NCI-H82 treated with DMSO at 0.1 percent for 48 hours (cell line): Measurements from ENCODE around the gene KPNB1.

Source experiments
- DNase-seq: peaks from one replicate; lab custom pipeline; 2025; ENCODE audit not compliant: unreplicated experiment; lab: John Stamatoyannopoulos, UW

The KPNB1 gene

DNA sequence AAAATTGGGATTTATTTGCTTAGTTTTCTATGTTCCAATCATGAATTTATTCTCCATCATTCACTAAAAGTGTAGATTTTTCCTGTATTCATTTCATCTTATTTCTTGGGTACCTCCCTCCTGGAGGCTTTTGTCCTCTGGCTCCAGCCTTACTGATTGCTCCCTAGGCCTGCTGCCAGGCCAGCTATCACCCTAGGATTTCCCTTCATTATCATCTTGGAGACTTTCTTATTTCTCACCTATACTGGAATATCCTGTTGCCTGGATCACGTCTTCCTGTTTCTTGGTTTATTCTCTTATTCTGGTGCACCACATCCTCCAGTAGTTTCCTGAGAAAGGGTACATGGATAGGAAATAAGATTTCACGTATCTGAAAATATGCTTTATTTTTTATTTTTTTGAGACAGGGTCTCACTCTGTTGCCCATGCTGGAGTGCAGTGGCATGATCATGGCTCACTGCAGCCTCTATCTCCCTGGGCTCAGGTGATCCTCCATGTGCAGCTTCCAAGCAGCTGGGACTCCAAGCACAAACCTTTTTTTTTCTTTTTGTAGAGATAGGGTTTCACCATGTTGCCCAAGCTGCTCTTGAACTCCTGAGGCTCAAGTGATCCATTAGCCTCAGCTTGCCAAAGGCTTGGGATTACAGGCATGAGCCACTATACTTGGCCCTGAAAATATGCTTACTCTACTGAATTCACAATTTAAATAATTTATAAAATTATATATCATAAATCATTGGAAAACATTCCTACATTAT, 13.3 kb upstream of the KPNB1 start:
- DNase-seq = no peak

DNA sequence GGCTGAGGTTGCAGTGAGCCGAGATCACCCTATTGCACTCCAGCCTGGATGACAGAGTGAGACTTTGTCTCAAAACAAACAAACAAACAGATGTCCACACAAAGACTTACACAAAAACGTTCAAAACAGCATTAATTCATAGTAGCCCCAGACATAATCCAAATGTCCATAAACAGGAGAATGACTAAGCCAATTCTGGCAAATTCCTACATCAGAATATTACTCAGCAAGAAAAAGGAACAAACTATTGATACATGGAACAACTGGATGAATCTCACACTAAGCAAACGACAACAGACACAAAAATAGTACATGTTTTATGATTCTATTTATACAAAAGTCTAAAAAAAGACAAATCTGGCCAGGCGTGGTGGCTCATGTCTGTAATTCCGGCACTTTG, 10.8 kb upstream of the KPNB1 start:
- DNase-seq = no peak

DNA sequence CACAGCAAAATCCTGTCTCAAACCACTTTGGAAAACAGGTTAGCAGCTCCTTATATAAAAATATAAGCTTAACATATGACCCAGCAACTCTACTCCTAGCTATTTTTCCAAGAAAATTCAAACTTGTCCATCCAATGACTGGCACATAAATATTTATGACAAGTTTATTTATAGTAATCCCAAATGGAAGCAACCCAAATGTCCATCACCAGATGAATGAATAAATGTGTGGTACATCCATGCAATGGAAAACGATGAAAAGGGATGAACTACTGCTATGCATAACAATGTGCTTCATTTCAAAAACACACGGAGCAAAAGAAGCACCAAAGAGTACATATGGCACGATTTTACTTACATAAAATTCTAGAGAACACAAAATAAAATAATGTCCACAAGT, 9.6 kb upstream of the KPNB1 start:
- DNase-seq = no peak

DNA sequence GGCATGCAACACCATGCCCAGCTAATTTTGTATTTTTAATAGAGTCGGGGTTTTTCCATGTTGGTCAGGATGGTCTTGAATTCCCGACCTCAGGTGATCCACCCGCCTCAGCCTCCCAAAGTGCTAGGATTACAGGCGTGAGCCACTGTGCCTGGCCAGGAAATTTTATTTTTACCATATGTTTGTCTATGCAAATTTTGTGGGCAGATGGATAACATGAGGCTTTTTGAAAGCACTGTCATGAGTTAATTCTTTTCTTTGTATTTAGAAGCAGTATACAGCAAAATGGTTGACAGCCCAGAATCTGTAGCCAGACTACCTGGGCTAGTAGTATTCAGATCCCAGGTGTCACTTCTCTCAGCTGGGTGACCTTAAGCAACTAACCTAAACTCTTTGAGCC, 8.5 kb upstream of the KPNB1 start:
- DNase-seq = no peak

DNA sequence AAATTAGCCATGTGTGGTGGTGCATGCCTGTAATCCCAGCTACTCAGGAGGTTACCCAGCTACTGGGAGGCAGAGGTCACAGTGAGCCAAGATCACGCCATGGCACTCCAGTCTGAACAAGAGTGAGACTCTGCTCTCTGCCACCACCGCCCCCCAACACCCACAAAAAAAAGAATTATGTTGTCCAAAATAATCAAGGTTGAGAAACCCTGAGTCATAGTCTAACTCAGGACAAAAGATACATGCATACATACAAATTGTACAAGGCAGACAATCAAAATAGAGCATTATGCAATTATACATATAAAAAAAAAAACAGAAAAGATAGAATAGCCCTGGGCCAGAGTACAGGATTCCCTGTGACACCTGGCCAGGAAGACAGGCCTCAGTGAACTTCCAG, 6.6 kb upstream of the KPNB1 start:
- no peak for DNase-seq

DNA sequence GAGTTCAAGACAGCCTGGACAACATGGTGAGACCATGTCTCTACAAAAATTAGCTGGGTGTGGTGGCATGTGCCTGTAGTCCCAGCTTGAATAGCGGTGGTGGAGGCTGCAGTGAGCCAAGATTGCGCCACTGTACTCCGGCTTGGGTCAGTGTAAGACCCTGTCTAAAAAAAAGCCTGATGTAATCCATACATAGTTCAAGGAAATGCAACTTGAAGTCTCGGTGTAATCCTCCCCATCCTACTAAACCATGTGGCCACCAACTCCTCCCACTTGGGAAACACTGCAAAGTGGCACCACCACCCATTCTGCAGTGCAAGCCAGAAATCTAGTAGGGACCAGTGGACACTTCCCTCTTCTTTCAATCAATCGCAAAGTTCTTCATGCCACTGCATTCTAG, 5.4 kb upstream of the KPNB1 start:
- DNase-seq = no peak

DNA sequence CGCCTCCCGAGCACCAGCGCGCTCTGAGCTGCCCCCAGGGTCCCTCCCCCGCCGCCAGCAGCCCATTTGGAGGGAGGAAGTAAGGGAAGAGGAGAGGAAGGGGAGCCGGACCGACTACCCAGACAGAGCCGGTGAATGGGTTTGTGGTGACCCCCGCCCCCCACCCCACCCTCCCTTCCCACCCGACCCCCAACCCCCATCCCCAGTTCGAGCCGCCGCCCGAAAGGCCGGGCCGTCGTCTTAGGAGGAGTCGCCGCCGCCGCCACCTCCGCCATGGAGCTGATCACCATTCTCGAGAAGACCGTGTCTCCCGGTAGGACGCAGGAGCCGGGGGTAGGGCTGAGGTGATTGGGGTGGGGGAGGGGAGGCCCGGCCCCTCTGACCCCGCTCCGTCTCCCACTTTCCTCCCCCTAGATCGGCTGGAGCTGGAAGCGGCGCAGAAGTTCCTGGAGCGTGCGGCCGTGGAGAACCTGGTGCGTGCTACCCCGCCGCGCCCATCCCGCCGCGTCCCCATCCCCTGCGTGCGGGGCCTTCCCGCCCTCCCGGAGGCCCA, 329 bp downstream of the KPNB1 start:
- DNase-seq = no peak

DNA sequence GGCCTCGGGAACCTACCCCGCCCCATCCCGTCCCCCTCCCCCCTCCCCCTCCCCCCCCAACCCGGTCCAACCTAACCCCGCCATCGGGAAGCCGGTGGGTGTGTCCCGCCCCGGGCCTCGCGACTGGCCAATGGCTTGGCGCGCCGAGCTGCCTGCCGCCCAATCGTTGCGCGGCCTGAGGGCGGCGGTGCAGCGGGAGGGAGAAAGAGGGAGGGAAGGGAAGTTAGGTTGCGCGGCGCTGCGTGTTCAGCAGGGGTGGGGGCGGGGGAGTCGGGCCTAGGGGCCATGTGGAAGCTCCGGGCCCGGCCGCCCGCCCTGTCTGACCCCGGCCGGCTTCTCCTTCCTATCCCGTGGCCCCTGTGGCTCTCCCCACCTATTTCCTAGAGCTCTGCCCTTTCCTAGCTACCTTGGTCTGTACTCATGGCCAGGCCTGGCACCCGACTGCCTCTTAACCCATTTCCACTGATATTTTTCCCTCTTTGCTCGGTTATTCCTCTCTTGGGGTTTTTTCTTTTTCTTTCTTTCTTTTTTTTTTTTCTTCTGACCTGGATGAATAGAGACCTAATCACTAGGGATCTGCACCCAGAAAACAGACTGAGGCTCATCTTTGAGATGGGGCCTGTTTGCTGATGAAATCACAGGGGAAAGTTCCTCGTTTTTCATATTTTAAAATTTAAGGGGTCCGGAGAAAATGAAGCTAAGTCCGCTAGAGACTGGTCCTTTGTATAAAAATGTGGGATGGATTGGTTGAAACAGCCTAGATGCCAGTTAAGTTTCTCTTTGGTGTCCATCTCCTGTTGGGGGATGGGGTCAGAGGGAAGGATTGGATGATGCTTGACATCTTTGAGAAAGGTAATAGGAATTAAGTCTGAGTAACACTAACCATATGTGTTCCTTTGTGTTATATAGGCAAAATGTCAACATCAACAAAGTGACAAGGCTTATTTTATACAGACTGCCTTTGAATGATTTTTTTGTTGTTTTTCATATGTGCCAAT, 1.1 kb downstream of the KPNB1 start:
- peak; percentile 92 for DNase-seq

DNA sequence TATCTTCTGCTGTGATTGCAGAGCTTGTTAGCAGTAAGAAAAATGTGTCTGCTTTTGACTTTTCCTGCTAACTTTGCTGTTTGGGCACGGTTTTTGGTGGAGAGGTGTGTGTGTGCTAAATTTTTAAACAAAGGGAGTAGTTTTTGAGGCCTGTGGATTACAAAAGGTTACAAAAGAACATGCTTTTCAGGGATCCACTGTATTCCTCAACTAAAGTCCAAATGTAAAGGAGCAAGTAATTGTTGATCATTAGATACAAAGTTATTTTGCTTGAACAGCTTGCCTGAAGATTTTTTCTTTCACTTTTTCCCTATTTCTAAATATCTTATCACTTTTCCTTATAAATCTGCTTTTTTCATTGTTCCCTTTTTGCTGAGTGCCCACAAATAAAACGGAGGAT, 2.0 kb downstream of the KPNB1 start:
- no peak for DNase-seq

DNA sequence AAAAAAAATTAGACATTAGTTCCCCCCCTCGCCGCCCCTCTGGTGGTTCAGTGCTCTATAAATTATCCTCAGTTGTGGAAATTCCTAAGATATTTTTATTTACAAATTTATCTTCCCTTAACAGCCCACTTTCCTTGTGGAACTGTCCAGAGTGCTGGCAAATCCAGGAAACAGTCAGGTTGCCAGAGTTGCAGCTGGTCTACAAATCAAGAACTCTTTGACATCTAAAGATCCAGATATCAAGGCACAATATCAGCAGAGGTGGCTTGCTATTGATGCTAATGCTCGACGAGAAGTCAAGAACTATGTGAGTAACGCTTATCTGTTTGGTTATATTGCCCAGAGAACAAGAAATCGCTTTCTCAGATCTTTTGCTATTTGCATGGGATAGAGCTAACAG, 2.9 kb downstream of the KPNB1 start:
- no peak for DNase-seq

DNA sequence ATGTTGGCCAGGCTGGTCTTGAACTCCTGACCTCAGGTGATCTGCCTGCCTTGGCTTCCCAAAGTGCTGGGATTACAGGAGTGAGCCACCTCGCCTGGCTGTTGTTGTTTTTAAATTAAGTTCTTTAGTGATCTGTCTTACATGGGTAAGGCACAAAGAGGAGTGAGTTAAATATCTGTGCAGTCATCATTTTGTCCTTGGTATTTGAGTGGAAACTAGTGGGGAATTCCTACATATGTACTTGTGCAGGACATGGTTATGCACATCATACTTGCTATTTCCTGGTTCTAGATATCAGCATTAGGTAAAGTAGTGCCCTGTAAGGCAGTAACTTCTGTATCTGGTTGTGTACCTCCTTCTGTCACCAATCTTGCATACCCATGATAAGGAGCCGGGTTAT, 3.7 kb downstream of the KPNB1 start:
- no peak for DNase-seq

DNA sequence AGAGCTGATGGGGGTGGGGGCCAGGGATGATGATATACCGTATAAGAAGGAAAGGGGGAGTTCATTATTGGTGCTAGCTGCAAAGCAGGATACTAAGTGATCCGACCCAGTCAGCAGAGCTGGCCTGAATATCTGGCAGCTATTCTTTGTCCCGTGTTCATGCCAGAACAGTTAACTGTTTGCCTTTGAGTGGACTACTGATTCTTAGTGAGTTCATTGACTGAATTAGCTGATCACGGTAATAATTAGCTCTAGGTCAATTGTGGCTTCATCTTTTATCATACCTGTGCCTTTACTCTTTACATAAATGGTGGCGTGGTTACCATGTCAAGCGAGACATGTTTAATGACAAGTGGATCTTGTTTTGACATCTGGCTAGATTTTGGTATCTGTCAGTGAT, 5.3 kb downstream of the KPNB1 start:
- DNase-seq = no peak

DNA sequence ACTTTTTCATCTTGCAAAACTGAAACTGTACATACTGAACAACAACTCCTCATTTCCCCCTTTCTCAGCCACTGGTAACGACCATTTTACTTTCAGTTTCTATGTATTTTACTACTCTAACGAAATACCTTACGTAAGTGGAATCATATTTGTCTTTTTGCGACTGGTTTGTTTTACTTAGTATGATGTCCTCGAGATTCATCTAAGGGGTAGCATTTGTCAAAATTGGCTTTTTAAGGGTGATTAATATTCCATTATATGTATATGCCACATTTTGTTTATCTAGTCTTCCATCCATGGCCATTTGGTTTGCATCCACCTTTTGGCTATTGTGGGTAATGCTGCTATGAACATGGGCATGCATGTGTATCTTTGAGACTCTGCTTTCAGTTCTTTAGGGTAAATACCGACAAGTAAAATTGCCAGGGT, 10.4 kb downstream of the KPNB1 start:
- no peak for DNase-seq

DNA sequence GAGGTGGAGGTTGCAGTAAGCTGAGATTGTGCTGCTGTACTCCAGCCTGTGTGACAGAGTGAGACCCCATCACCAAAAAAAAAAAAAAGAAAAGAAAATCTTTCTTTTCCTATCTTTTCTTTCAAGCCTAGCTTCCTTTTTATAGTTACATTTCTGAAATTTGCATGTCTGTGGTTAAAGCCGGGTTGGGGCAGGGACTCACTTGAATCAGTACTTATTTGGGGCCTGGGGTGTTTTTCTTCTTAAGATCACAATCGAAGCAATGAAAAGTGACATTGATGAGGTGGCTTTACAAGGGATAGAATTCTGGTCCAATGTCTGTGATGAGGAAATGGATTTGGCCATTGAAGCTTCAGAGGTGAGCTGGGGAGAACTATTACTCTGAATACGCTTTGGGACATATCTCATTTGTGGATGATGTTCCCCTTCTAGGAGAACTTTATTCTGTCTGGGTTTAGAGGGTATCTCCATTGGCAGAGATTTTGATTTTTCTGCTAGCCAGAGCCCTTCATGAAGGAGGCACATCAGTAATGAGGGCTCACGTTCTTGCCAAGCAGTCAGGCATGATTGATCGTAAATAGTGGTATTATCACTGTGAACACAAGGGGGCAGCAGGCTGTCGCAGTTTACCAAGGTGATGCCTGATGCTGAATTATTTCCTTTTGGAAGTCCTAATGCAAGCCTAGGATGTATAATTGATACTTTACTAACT, 14.3 kb downstream of the KPNB1 start:
- peak; percentile 33 for DNase-seq

DNA sequence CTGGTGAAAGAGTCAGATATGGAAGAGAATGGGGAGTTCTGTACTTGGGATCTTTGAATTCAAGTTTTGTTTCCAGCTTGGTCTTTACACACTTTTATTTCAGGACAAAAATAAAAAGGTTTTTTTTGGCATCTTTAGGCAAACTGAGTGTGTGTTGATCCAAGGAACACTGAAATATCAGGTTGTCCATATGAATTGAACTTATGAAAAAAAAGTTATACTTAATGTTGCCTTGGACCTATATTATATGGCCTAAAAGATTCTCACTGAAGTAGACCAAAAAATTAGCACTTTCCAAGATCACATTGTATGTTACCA, 14.9 kb downstream of the KPNB1 start:
- no peak for DNase-seq

DNA sequence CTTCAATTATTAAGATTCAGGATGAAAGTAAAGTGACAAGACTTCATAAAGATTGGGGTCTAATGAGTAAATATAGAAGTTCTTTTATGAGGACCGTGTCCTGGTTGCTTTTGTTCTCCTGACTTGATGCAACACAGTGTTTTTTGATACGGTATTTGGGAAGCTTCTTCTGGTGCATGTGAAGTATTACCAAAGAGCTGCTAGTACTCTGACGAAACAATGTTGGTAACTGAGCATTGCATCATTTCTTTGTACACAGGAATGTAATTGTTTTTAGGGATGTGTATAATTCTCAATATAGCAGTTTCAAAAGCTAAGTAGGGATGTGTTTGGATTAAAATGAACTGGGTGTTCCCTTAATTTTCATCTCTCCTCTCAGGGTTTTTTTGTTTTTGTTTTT, 15.9 kb downstream of the KPNB1 start:
- DNase-seq = no peak

DNA sequence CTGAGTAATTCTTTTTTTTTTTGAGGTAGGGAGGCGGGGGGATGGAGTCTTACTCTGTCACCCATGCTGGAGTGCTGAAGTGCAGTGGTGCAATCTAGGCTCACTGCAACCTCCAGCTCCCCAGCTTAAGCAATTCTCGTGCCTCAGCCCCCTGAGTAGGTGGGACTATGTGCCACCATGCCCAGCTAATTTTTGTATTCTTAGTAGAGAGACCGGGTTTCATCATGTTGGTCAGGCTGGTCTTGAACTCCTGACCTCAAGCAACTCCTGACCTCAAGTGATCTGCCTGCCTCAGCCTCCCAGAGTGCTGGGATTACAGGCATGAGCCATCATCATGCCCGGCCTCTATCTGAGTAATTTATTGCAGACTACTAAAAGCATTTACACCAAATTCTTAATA, 19.4 kb downstream of the KPNB1 start:
- DNase-seq = no peak

DNA sequence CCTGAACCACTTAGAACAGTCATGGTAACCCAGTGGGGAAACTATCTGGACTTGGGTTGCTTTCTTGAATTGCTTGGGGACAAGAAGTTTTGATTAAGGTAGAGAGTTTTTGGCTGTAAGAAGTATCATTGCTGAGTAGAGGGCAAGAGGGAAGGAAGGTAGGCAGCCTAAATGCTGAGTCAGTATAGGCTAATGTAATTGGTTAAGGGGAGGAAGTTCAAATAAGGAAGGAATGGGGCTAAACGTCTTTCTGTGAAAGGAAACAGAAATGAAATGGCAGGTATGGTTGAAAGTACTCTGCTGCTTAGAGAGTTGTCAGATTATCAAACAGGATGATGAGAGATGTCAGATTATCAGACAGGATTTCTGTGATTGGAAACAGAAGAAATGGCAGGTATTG, 20.3 kb downstream of the KPNB1 start:
- DNase-seq = no peak

DNA sequence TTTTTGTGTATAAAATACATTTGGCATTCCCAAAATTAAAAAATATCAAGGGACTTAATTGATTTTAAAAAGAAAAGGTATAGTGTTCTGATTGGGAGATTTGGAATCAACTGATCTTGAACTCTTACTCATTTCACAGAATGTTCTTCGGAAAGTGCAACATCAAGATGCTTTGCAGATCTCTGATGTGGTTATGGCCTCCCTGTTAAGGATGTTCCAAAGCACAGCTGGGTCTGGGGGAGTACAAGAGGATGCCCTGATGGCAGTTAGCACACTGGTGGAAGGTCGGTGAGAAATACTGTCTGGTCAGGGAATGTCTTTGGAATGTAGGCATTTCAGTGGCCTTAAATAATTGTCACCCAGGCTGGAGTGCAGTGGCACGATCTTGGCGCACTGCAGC, 24.8 kb downstream of the KPNB1 start:
- DNase-seq = no peak

DNA sequence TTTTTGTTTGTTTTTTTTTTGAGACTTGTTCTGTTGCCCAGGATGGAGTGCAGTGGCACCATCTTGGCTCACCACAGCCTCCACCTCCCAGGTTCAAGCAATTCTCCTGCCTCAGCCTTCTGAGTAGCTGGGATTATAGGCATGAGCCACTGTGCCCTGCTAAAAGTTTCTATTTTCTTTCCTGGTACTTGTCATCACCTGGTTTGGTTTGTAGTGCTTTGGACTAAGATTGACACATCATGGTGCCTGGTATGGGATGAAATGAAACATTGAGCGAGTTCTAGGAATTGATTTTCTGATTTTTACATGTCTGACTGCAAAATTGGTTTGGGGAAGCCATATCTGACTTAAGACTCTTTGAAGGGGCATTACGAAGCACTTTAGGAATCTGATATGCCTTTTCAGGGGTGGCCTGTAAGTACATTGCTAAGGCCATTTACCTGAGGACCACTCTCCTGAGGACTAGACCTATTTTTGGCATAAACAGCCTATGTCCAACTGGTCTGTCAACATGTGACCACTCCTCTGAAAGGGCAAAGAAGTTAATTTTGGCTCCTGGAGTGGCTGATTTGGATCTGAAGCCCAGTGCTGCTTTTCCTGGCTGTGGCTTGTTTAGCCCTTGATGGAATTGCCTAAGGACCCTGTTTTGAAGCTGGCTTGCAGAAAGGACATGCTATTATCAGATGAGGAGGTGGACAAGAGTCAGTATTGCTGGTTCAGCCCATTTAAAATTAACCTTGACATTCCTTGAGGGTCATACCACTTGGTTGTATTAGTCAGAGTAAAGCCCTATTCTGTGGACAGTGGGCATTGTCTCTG, 25.9 kb downstream of the KPNB1 start:
- no peak for DNase-seq

DNA sequence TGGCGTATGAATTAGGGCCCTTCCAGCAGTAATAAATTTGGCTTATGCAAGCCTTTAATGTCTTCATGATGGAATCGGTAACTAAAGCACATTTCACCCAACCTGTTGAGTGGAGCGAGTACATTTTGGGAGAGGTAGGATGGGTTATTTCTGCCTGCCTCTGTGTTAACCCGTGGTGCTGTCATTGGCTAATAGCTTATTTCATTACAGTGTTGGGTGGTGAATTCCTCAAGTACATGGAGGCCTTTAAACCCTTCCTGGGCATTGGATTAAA, 26.4 kb downstream of the KPNB1 start:
- no peak for DNase-seq
